Measurements from ENCODE around the gene EVA1C.
"Not testable (repeated sequence)": the region's sequence is repeated elsewhere in the genome, so short reads cannot be mapped to it uniquely, and the experiment has no call there.

The EVA1C gene

GRCh38 chr21:32525282-32525681 lies 112.8 kb downstream of the EVA1C start:
- no peak overlapping the region for H3K9ac ChIP-seq (ENCODE audit: low read length)
- no peak overlapping the region for H3K4me2 ChIP-seq (ENCODE audit: low read length)
- no peak overlapping the region for H2AFZ ChIP-seq (ENCODE audit: low read depth, low read length)
- H3K4me1 ChIP-seq (ENCODE audit: low read length), result no peaks in the 10 kb centered on the region
- H3K79me2 ChIP-seq (ENCODE audit: low read length), result no peaks in the 10 kb centered on the region
- TF ChIP-seq CTCF (IDR thresholded peaks at IDR 0.05; ENCODE audit: low read depth, low read length) (no peak), EZH2phosphoT487 (IDR thresholded peaks at IDR 0.05; ENCODE audit: low read depth) (no peak)
- no peak overlapping the region for H3K27ac ChIP-seq (ENCODE audit: low read length)
- H3K4me3 ChIP-seq (ENCODE audit: low read length), result no peak overlapping the region
- no peaks in the 10 kb centered on the region for H3K36me3 ChIP-seq (replicated peaks; ENCODE audit: low read depth, low read length)
- H3K27me3 ChIP-seq (ENCODE audit: low read depth, low read length), result no peaks in the 10 kb centered on the region
- H4K20me1 ChIP-seq (ENCODE audit: insufficient read depth, low read length), result no peaks in the 10 kb centered on the region
- H3K9me3 ChIP-seq (ENCODE audit: insufficient read depth, low read length), result no peaks in the 10 kb centered on the region

- no peaks in the 10 kb centered on the region for H3K36me3 ChIP-seq (replicated peaks; ENCODE audit: low read depth, low read length)
- no peaks in the 10 kb centered on the region for H3K79me2 ChIP-seq (ENCODE audit: low read length)
- H3K4me3 ChIP-seq (ENCODE audit: low read length), result no peak overlapping the region
- no peaks in the 10 kb centered on the region for H3K4me1 ChIP-seq (ENCODE audit: low read length)
- H3K27me3 ChIP-seq (ENCODE audit: low read depth, low read length), result no peaks in the 10 kb centered on the region
- H3K27ac ChIP-seq (ENCODE audit: low read length), result no peak overlapping the region
- no peak overlapping the region for H2AFZ ChIP-seq (ENCODE audit: low read depth, low read length)
- H3K4me2 ChIP-seq (ENCODE audit: low read length), result no peak overlapping the region
- no peak for TF ChIP-seq CTCF (IDR thresholded peaks at IDR 0.05; ENCODE audit: low read depth, low read length)
- no peak for TF ChIP-seq EZH2phosphoT487 (IDR thresholded peaks at IDR 0.05; ENCODE audit: low read depth)
- no peaks in the 10 kb centered on the region for H4K20me1 ChIP-seq (ENCODE audit: insufficient read depth, low read length)
- no peaks in the 10 kb centered on the region for H3K9me3 ChIP-seq (ENCODE audit: insufficient read depth, low read length)
- H3K9ac ChIP-seq (ENCODE audit: low read length), result no peak overlapping the region
These were observed 117.2 kb downstream of the EVA1C start for GRCh38 chr21:32529679-32530078.

- not testable (repeated sequence) for H3K4me1 ChIP-seq (ENCODE audit: low read length); H4K20me1 ChIP-seq (ENCODE audit: insufficient read depth, low read length); H3K4me2 ChIP-seq (ENCODE audit: low read length); H3K9ac ChIP-seq (ENCODE audit: low read length); H3K27ac ChIP-seq (ENCODE audit: low read length); H3K79me2 ChIP-seq (ENCODE audit: low read length); H2AFZ ChIP-seq (ENCODE audit: low read depth, low read length); H3K4me3 ChIP-seq (ENCODE audit: low read length); H3K36me3 ChIP-seq (replicated peaks; ENCODE audit: low read depth, low read length); H3K27me3 ChIP-seq (ENCODE audit: low read depth, low read length); H3K9me3 ChIP-seq (ENCODE audit: insufficient read depth, low read length)
These were observed 118.3 kb downstream of the EVA1C start for GRCh38 chr21:32530809-32531208.

- not testable (repeated sequence) for H3K4me3 ChIP-seq (ENCODE audit: low read length); H3K4me2 ChIP-seq (ENCODE audit: low read length); H3K36me3 ChIP-seq (replicated peaks; ENCODE audit: low read depth, low read length); H2AFZ ChIP-seq (ENCODE audit: low read depth, low read length); H3K27ac ChIP-seq (ENCODE audit: low read length); H3K9me3 ChIP-seq (ENCODE audit: insufficient read depth, low read length); H3K27me3 ChIP-seq (ENCODE audit: low read depth, low read length); H3K79me2 ChIP-seq (ENCODE audit: low read length); H3K9ac ChIP-seq (ENCODE audit: low read length); H4K20me1 ChIP-seq (ENCODE audit: insufficient read depth, low read length); H3K4me1 ChIP-seq (ENCODE audit: low read length)
These were observed 119.1 kb downstream of the EVA1C start for GRCh38 chr21:32531561-32531960.

- H3K36me3 ChIP-seq (replicated peaks; ENCODE audit: low read depth, low read length), result no peaks in the 10 kb centered on the region
- H3K4me1 ChIP-seq (ENCODE audit: low read length), result no peaks in the 10 kb centered on the region
- H3K4me2 ChIP-seq (ENCODE audit: low read length), result no peak overlapping the region
- H3K9me3 ChIP-seq (ENCODE audit: insufficient read depth, low read length), result no peaks in the 10 kb centered on the region
- no peak overlapping the region for H3K4me3 ChIP-seq (ENCODE audit: low read length)
- no peak overlapping the region for H3K27ac ChIP-seq (ENCODE audit: low read length)
- no peak overlapping the region for H3K9ac ChIP-seq (ENCODE audit: low read length)
- H4K20me1 ChIP-seq (ENCODE audit: insufficient read depth, low read length), result no peaks in the 10 kb centered on the region
- TF ChIP-seq CTCF (IDR thresholded peaks at IDR 0.05; ENCODE audit: low read depth, low read length) (no peak), EZH2phosphoT487 (IDR thresholded peaks at IDR 0.05; ENCODE audit: low read depth) (no peak)
- no peaks in the 10 kb centered on the region for H3K27me3 ChIP-seq (ENCODE audit: low read depth, low read length)
- no peaks in the 10 kb centered on the region for H3K79me2 ChIP-seq (ENCODE audit: low read length)
- H2AFZ ChIP-seq (ENCODE audit: low read depth, low read length), result no peak overlapping the region
These were observed 120.1 kb downstream of the EVA1C start for GRCh38 chr21:32532636-32533035.

Measured in OCI-LY3 (cell line).